Stomach (tissue), 9 donors: ENCODE results near the gene AUTS2. TPM values are rescaled to one million over a fixed set of nuclear protein-coding genes. Genes with fewer than 3 reads are reported as not detected.

Experiments used
- DNase-seq, 2 donors: peaks; one replicate each; pipeline versions ENCODE4 v3.0.0 to v3.0.0-alpha.2; 2013 to 2019
- H3K27ac ChIP-seq, 5 donors: fragments of 200-600 bp in 4 of 5; sonication (generic) in 4 of 5; one replicate each; pipeline ENCODE4 v1.5.1; 2013 to 2019; ENCODE audit warnings: mild to moderate bottlenecking in 1 of 5, moderate library complexity in 1 of 5
- H3K27me3 ChIP-seq, 3 donors: fragments of 200-600 bp; sonication (generic); one replicate each; pipeline ENCODE4 v1.5.1; 2017 to 2019; ENCODE audit warnings: mixed run types in 1 of 3
- H3K36me3 ChIP-seq, 4 donors: fragments of 200-600 bp; sonication (generic); 1 replicate in 3 of 4; 2 replicates in 1 of 4; pipeline ENCODE4 v1.5.1; 2016 to 2019
- H3K4me1 ChIP-seq, 4 donors: fragments of 200-600 bp; sonication (generic); one replicate each; pipeline ENCODE4 v1.5.1; 2016 to 2019
- H3K4me3 ChIP-seq, 4 donors: fragments of 200-600 bp; sonication (generic) in 3 of 4; one replicate each; pipeline ENCODE4 v1.5.1; 2016 to 2019; ENCODE audit warnings: mild to moderate bottlenecking in 1 of 4
- H3K9me3 ChIP-seq, 4 donors: fragments of 200-600 bp; sonication (generic); one replicate each; pipeline ENCODE4 v1.5.1; 2016 to 2019
- EP300 ChIP-seq: sonication (generic); formaldehyde crosslinking; IDR thresholded peaks from one replicate; pipeline ENCODE4 v1.6.1; 2017; ENCODE audit warnings: antibody characterized with exemption
- POLR2A ChIP-seq, 4 donors: fragments of 450-650 bp; IDR thresholded peaks; one replicate each; pipeline ENCODE4 v1.6.1; 2016; ENCODE audit warnings: antibody characterized with exemption in 4 of 4, control low read depth in 2 of 4, mild to moderate bottlenecking in 1 of 4, moderate library complexity in 1 of 4
- POLR2AphosphoS5 ChIP-seq, 3 donors: sonication (generic); formaldehyde crosslinking; IDR thresholded peaks; one replicate each; pipeline ENCODE4 v1.6.1; 2016; ENCODE audit warnings: antibody characterized with exemption in 3 of 3
- WGBS, 5 donors: extraction: QIAGEN DNeasy Blood & Tissue Kit in 3 of 5; methylation state at CpG; one replicate each; pipeline versions ENCODE4 v1.1.5 to v1.1.7; 2013 to 2018; 5-methylcytosine and 5-hydroxymethylcytosine counted together
- intact Hi-C: fragments of 100-400 bp; cut with DNase I; formaldehyde crosslinking; loops from one replicate; pipeline ENCODE4 v1.15.1; 2023; ENCODE audit warnings: low total_unique reads
- polyA plus RNA-seq, 3 donors: library from polyadenylated mRNA; stranded (reverse); fragments of 200-250 nt; gene quantifications; one replicate each; pipeline ENCODE4 v1.2.3, GENCODE V29; 2013
- total RNA-seq, 5 donors: library from RNA; depleted of rRNA; stranded (reverse); fragments of >200 nt; gene quantifications; one replicate each; pipeline versions ENCODE4 v1.1.0 to v1.2.3, GENCODE V29; 2014 to 2016
- TF ChIP-seq, protein P1 (sequence below), 7 experiments: fragments of 450-650 bp in 4 of 7; fragments of 200-600 bp in 3 of 7; sonication (generic) in 3 of 7; IDR thresholded peaks; one replicate each; pipeline ENCODE4 v1.5.1; 2016 to 2019; ENCODE audit warnings: antibody characterized with exemption in 7 of 7, control low read depth in 2 of 7, mild to moderate bottlenecking in 1 of 7
- donor health status: healthy with polysubstance abuse.
- donor health status: Bipolar disorder and iron deficiency.
- donor health status: healthy.

Gene AUTS2
- total and polyA plus RNA-seq, 8 donors = 3.8 to 90.3 (median 38.1) TPM

DNA sequence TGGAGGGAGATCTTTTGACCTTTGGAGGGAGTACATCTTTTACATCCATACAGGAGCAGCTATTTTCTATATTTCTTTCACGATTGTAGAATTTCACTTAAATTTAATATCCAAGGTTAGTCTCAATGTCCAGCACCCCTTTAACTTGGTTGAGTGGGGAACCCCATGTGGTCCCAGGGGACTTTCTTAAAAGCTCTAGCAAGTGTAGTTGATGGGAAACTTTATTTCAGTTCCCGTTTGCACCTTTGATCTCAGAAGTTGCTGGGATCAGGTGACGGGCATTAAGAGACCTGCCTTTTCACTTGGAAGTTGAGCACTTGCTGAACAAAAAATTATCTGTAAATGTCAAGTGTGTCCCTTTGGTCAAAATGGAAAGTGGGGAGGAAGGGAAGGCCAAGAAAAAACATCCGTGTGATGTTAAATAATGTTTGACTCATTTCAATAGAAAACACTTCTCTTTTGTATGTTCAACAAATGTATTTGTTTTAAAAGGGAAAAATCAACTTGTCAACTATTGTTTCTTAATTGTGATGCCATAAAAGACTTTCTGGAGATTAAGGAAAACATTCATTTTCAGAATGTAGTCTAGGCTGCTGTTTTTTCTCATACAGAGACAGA, 1163.5 kb downstream of the AUTS2 start:
- TF ChIP-seq POLR2A (IDR thresholded peaks at IDR 0.05) = no peak
- TF ChIP-seq EP300 = no peak
- no peak for TF ChIP-seq POLR2AphosphoS5 (IDR thresholded peaks at IDR 0.05)
- TF ChIP-seq, protein P1, sequence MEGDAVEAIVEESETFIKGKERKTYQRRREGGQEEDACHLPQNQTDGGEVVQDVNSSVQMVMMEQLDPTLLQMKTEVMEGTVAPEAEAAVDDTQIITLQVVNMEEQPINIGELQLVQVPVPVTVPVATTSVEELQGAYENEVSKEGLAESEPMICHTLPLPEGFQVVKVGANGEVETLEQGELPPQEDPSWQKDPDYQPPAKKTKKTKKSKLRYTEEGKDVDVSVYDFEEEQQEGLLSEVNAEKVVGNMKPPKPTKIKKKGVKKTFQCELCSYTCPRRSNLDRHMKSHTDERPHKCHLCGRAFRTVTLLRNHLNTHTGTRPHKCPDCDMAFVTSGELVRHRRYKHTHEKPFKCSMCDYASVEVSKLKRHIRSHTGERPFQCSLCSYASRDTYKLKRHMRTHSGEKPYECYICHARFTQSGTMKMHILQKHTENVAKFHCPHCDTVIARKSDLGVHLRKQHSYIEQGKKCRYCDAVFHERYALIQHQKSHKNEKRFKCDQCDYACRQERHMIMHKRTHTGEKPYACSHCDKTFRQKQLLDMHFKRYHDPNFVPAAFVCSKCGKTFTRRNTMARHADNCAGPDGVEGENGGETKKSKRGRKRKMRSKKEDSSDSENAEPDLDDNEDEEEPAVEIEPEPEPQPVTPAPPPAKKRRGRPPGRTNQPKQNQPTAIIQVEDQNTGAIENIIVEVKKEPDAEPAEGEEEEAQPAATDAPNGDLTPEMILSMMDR (IDR thresholded peaks at IDR 0.05) = no peak
- WGBS, 5 donors = 70 to 83% (median 80%) methylated on average over 4 of the region's 4 CpGs
- Histone ChIP-seq H3K27ac (no peak overlapping the region), H3K27me3 (no peaks in the 10 kb centered on the region), H3K36me3 (peaks cover 4 to 30% (median 25%) of the 10 kb centered on the region in 4 donors), H3K9me3 (no peaks in the 10 kb centered on the region), H3K4me3 (no peak overlapping the region), H3K4me1 (peaks cover 0 to 35% (median 8%) of the 10 kb centered on the region in 4 donors)
- intact Hi-C loops = no loop called here
- DNase-seq = no peak

DNA sequence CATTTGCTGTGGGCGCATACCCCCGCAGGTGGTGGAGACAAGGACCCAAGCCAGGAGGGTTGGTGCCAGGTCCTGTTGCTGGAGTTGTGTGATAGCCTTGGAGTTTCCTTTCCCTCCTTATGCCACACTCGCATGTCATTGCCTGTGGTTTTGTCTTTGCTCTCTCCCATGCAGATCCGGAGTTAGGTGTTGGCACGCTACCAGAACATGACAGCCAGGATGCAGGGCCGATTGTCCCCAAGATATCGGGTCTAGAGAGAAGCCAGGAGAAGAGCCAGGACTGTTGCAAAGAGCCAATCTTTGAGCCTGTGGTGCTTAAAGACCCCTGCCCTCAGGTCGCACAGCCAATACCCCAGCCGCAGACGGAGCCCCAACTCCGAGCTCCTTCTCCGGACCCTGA, 1164.4 kb downstream of the AUTS2 start:
- 83 to 90% (median 86%) methylated on average over 12 of the region's 12 CpGs for WGBS, 5 donors
- Histone ChIP-seq H3K9me3 (no peaks in the 10 kb centered on the region), H3K27me3 (no peaks in the 10 kb centered on the region), H3K36me3 (peaks cover 4 to 39% (median 33%) of the 10 kb centered on the region in 4 donors), H3K4me3 (no peak overlapping the region), H3K27ac (no peak overlapping the region), H3K4me1 (peaks cover 0 to 35% (median 8%) of the 10 kb centered on the region in 4 donors)
- DNase-seq = no peak
- TF ChIP-seq POLR2A (IDR thresholded peaks at IDR 0.05) (no peak), EP300 (no peak), POLR2AphosphoS5 (IDR thresholded peaks at IDR 0.05) (no peak)
- TF ChIP-seq, protein P1 (IDR thresholded peaks at IDR 0.05) = no peak
- intact Hi-C loops = no loop called here

DNA sequence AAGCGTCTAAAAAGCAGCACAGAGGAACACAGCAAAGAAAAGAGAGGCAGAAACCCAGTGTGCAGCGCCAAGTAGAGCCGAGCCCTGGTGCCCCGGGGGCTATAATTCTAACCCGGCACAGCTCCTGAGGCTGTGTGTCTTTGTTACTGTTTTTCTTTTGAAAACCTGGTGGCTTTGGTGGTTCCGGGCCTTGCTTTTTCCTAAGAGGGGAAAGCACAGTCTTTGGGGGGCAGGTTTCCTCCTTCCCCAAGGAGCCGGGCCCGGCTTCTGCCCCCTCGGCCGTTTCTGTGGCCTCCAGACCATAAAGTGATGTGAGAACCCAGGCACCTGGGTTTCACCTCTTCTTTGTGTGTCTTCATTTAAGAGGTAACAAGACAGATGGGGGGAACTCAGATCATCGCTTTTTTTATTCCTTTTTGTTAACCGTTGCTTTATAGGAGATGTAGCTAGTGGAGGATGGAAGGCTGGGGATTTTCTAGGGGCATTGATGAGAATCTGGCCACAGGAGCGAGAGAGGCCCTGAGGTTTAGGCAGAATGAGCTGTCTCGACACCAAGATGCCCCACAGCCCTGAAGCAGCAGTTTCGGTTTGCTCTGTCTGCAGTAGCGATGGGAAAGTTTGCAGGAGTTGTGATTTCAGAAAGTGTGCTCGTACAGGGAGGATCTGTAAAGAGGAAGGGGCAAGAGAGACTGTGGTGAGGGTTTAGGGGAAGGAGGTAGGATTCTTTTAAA, 1165.9 kb downstream of the AUTS2 start:
- intact Hi-C loops = no loop called here

DNA sequence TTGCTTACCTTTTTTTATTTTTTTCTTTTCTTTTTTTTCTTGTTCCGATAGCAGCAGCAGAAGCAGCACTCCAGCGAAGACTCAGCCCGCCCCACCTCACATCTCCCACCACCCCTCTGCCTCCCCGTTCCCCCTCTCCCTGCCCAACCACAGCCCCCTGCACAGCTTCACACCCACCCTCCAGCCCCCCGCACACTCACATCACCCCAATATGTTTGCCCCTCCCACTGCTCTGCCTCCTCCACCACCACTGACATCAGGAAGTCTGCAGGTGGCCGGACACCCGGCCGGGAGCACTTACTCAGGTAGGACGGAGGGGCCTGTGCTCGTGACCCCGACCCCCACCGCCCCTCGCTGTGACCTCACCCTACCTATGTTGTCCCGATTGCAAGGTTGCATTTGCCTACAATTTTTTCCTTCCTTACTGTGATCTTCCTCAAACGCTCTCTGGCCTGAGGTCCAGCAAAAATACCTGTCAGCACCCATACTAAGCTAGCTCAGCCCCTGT, 1166.5 kb downstream of the AUTS2 start:
- peaks cover 0 to 20% (median 8%) of the 10 kb centered on the region in 4 donors for H3K4me1 ChIP-seq
- no peak for DNase-seq
- H3K27me3 ChIP-seq = no peaks in the 10 kb centered on the region
- no peak for TF ChIP-seq POLR2AphosphoS5 (IDR thresholded peaks at IDR 0.05)
- no peak for TF ChIP-seq POLR2A (IDR thresholded peaks at IDR 0.05)
- no peak for TF ChIP-seq EP300
- TF ChIP-seq, protein P1 (IDR thresholded peaks at IDR 0.05) = no peak
- intact Hi-C loops = no loop called here
- no peak overlapping the region for H3K27ac ChIP-seq
- 91 to 96% (median 95%) methylated on average over 15 of the region's 15 CpGs for WGBS, 5 donors
- peaks cover 4 to 56% (median 48%) of the 10 kb centered on the region in 4 donors for H3K36me3 ChIP-seq
- no peaks in the 10 kb centered on the region for H3K9me3 ChIP-seq
- no peak overlapping the region for H3K4me3 ChIP-seq

More for the DNA sequence above, 1165.9 kb downstream of the AUTS2 start:
- H3K27ac ChIP-seq = peak overlapping the region in 1 of 5 donors; percentile 17
- no peaks in the 10 kb centered on the region for H3K27me3 ChIP-seq
- H3K4me3 ChIP-seq = no peak overlapping the region
- DNase-seq = no peak
- H3K9me3 ChIP-seq = no peaks in the 10 kb centered on the region
- WGBS, 5 donors = 73 to 87% (median 86%) methylated on average over 17 of the region's 17 CpGs
- TF ChIP-seq POLR2A (IDR thresholded peaks at IDR 0.05) (no peak), POLR2AphosphoS5 (IDR thresholded peaks at IDR 0.05) (no peak), EP300 (no peak)
- TF ChIP-seq, protein P1 (IDR thresholded peaks at IDR 0.05) = no peak
- peaks cover 0 to 26% (median 8%) of the 10 kb centered on the region in 4 donors for H3K4me1 ChIP-seq
- peaks cover 4 to 50% (median 43%) of the 10 kb centered on the region in 4 donors for H3K36me3 ChIP-seq
